Glutamatergic neuron (in vitro differentiated cells): Measurements from ENCODE around the gene HDAC4. TPM values are rescaled to one million over a fixed set of nuclear protein-coding genes. Genes with fewer than 3 reads are reported as not detected.
"Not testable (repeated sequence)": the region's sequence is repeated elsewhere in the genome, so short reads cannot be mapped to it uniquely, and the experiment has no call there.

Experiments used
- DNase-seq: peaks from one replicate; pipeline ENCODE4 v3.0.0; 2022
- H3K27ac Mint-ChIP-seq: one replicate; pipeline ENCODE4 v1.8.0; 2020; ENCODE audit warnings: mild to moderate bottlenecking, mixed read lengths, inconsistent platforms; ENCODE audit not compliant: unreplicated experiment
- H3K27me3 Mint-ChIP-seq: one replicate; pipeline ENCODE4 v1.8.0; 2020; ENCODE audit warnings: mild to moderate bottlenecking, moderate library complexity, mixed read lengths, inconsistent platforms; ENCODE audit not compliant: unreplicated experiment
- H3K36me3 Mint-ChIP-seq: one replicate; pipeline ENCODE4 v1.8.0; 2020; ENCODE audit warnings: mild to moderate bottlenecking, mixed read lengths, inconsistent platforms; ENCODE audit not compliant: unreplicated experiment
- H3K4me1 Mint-ChIP-seq: one replicate; pipeline ENCODE4 v1.8.0; 2020; ENCODE audit warnings: mild to moderate bottlenecking, low read depth, mixed read lengths, inconsistent platforms; ENCODE audit not compliant: unreplicated experiment
- H3K4me3 Mint-ChIP-seq: one replicate; pipeline ENCODE4 v1.8.0; 2020; ENCODE audit warnings: mild to moderate bottlenecking, mixed read lengths, inconsistent platforms; ENCODE audit not compliant: unreplicated experiment
- H3K9me3 Mint-ChIP-seq: one replicate; pipeline ENCODE4 v1.8.0; 2020; ENCODE audit warnings: mild to moderate bottlenecking, moderate library complexity, mixed read lengths, inconsistent platforms; ENCODE audit not compliant: unreplicated experiment
- CTCF ChIP-seq: fragments of 200-600 bp; sonication (generic); IDR thresholded peaks from one replicate; pipeline ENCODE4 v1.5.0; 2021; ENCODE audit not compliant: partially characterized antibody, unreplicated experiment
- total RNA-seq: library from RNA; stranded (reverse); fragmentation: NEBNext Ultra II Directional; extraction: Animal tissue kit (Norgen Biotek cat#: 25700); gene quantifications from one replicate; pipeline ENCODE4 v1.2.1, GENCODE V29; 2021; ENCODE audit not compliant: unreplicated experiment

HDAC4 gene
- total RNA-seq, 1 donor from 2014 or later: 90.6 TPM

- H3K36me3 Mint-ChIP-seq: peaks cover 15% of the 10 kb centered on the region
These were observed 220.9 kb downstream of the HDAC4 start for GRCh38 chr2:239179851-239180371.

GRCh38 chr2:239178954-239179353 lies 221.9 kb downstream of the HDAC4 start:
- H3K9me3 Mint-ChIP-seq: peaks cover 16% of the 10 kb centered on the region
- TF ChIP-seq CTCF: no peak
- H3K4me1 Mint-ChIP-seq: peaks cover 13% of the 10 kb centered on the region
- peaks cover 25% of the 10 kb centered on the region for H3K36me3 Mint-ChIP-seq
- peaks cover 18% of the 10 kb centered on the region for H3K27me3 Mint-ChIP-seq
- no peak overlapping the region for H3K4me3 Mint-ChIP-seq
- peak; percentile 8 for DNase-seq
- H3K27ac Mint-ChIP-seq: no peak overlapping the region

More at GRCh38 chr2:239179851-239180371, 220.9 kb downstream of the HDAC4 start:
- no peak for TF ChIP-seq CTCF
- Mint-ChIP-seq H3K4me1 (peaks cover 13% of the 10 kb centered on the region), H3K27me3 (peaks cover 19% of the 10 kb centered on the region), H3K27ac (no peak overlapping the region), H3K4me3 (no peak overlapping the region), H3K9me3 (peaks cover 15% of the 10 kb centered on the region)
- peak; percentile 12 for DNase-seq

- DNase-seq: peak; percentile 3
- H3K4me3 Mint-ChIP-seq: no peak overlapping the region
These were observed 222.3 kb downstream of the HDAC4 start for GRCh38 chr2:239178484-239178883.

GRCh38 chr2:239177908-239178307 lies 222.9 kb downstream of the HDAC4 start:
- Mint-ChIP-seq H3K4me3 (no peak overlapping the region), H3K27me3 (peaks cover 14% of the 10 kb centered on the region), H3K27ac (no peak overlapping the region), H3K9me3 (peaks cover 13% of the 10 kb centered on the region), H3K36me3 (peaks cover 35% of the 10 kb centered on the region), H3K4me1 (peaks cover 7% of the 10 kb centered on the region)
- TF ChIP-seq CTCF: no peak
- peak; percentile 1 for DNase-seq

More at GRCh38 chr2:239178484-239178883, 222.3 kb downstream of the HDAC4 start:
- peaks cover 16% of the 10 kb centered on the region for H3K9me3 Mint-ChIP-seq
- H3K36me3 Mint-ChIP-seq: peaks cover 29% of the 10 kb centered on the region
- H3K27me3 Mint-ChIP-seq: peaks cover 14% of the 10 kb centered on the region
- no peak for TF ChIP-seq CTCF
- peaks cover 9% of the 10 kb centered on the region for H3K4me1 Mint-ChIP-seq
- H3K27ac Mint-ChIP-seq: no peak overlapping the region

- Mint-ChIP-seq H3K9me3 (peaks cover 17% of the 10 kb centered on the region), H3K36me3 (peaks cover 40% of the 10 kb centered on the region), H3K27me3 (peaks cover 14% of the 10 kb centered on the region), H3K27ac (no peak overlapping the region), H3K4me1 (peaks cover 2% of the 10 kb centered on the region), H3K4me3 (no peak overlapping the region)
- DNase-seq: peak; percentile 2
- TF ChIP-seq CTCF: no peak
These were observed 223.5 kb downstream of the HDAC4 start for GRCh38 chr2:239177325-239177724.

- H3K27me3 Mint-ChIP-seq, H3K4me1 Mint-ChIP-seq, H3K4me3 Mint-ChIP-seq: not testable (repeated sequence)
- Mint-ChIP-seq H3K27ac (peak overlapping the region; percentile 38), H3K9me3 (peaks cover 15% of the 10 kb centered on the region), H3K36me3 (peaks cover 46% of the 10 kb centered on the region)
- peak; percentile 1 for DNase-seq
These were observed 224.5 kb downstream of the HDAC4 start for GRCh38 chr2:239176138-239176803.
